ENCODE results near the gene CAPZB.

CAPZB gene

DNA sequence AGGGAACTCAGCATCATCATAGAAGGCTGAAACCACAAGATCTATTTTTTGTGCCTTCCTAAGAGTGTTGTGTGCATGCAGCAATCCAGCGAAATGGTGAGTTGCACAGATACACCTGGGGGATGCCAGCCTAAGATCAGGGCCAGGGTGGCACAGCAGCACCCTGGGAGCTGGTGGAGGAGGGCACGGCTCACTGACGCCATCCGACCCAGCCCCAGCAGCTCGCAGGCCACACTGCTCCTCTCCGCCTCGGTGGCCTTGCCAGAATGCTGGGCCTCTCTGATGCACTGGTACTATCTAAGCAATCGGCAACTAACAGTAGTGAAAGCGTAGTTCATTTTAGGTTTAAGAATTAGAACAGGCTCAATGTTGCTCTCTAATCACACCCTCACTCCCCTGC lies 37.8 kb downstream of the CAPZB start:
- DNase-seq, result no peak

DNA sequence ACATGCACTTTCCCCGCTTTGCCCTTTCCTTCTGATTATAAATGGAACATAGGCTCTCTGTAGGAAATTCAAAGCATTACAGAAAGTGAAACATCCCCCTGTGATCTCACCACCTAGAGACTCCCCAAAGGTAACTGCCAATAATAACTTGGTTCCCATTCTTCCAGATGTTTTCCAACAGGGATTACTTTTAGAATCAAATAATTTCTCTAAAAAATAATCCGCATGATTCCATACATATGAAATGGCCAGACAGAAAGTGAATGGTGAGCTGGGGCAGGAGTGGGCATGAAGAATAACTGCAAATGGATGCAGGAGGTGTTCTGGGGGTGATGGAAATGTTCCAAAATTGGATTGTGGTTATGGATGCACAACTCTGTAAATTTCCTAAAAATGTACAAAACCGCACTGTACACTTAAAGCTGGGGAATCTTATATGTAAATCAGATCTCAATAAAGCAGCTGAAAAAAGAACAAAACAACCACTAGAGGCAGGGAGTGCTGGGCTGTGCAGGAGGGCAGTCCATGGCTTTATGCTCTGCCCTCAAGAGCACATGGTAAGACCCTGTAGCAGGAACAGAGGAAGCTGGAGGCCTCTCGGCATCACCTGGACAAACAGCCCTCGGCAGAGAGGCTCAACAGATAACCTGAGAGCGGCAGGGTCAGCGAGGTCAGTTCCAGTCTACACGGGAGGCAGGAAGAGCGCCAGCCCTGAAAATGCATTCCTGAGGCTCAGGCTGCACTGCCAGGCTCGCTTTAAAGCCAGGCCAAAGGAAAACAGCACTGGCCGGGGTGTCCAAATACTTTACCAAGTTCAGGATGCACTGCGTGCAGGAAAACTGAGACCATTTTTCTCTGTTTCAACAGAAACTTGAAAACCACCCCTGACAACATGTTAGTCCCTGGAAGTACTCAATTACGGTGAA lies 39.7 kb downstream of the CAPZB start:
- no peak for DNase-seq

DNA sequence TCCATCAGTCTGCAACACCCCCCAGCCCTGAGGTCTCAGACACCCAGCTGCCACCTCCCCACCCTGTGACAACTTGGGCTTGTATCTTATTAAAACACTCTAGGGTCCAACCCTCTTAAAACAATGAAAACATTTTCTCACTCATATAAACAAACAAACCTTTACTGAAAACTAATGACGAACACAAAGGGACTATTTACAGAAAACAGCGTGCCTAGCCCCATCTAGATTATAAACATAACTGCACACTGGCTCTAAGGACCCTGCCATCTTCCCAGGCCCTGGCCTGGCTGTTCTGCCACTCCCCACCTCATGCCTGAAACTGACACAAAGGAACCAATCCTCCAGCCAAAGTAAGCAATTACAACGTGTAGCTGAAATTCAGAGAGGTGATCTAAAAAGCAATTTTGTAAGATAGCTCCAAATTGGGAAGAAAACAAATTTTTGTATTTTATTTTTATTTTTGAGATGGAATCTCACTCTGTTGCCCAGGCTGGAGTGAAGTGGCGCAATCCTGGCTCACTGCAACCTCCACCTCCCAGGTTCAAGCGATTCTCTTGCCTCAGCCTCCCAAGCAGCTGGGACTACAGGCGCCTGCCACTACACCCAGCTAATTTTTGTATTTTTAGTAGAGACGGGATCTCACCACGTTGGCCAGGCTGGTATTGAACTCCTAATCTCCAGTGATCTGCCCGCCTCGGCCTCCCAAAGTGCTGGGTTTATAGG lies 40.9 kb downstream of the CAPZB start:
- no peak for DNase-seq

DNA sequence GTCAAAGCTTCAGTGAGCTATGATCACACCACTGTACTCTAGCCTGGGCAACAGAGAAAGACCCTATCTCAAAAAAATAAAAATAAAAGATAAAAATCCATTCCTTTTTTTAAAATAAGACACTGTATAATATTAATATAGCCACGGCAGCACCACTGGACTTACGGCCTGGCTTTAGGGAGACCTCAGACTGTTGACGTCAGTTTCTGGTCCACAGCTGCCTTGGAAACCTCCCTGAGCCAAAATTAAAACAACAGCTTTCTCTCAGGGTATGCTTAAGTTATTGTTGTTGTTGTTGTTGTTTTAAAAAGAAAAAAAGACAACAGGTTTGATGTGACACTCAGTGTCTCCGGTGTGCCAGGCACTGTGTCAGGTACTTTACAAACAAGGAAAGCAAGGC lies 42.0 kb downstream of the CAPZB start:
- DNase-seq, result no peak

DNA sequence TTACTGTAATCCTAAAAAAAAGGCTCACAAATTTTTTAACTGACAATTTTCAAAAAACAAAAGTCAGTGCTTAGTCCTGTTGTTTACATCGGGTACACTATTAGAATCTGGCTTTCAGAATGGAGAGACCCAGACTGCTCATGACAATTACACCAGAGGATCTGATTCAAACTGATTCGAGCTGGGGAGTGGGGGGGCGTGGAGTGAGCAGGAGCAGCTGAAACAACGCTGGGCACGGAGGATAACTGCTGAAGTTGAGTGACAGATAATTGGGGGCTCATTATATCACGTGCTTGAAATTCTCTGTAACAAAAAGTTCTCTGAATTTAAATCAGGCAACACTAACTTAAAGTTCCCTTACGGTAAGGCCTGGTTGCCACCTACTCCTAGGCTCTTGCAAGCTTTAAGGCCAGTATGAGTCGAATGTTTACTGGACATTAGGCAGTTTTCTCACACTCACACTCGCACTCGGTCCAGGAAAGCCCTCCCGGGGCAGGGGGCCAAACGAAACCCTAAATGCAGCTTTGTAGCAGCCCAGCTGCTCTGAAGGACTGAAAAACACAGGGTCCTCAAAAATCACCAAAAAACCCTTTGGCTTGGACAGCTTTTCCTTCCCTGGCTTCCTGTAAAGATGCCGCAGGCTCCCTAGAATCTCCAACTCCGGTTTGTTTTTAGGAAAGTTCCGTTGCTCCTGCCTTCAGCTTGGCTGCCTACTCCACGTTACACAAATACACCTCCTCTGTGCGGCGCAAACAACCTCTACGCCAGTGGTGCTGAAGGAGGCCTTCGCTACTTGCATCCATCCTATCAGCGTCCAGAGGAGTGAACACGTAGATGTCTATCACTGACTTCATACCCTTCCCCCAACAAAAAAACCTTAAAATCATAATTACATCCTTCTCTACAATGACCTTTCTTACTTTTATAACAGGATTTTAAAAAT lies 42.9 kb downstream of the CAPZB start:
- no peak for DNase-seq

DNA sequence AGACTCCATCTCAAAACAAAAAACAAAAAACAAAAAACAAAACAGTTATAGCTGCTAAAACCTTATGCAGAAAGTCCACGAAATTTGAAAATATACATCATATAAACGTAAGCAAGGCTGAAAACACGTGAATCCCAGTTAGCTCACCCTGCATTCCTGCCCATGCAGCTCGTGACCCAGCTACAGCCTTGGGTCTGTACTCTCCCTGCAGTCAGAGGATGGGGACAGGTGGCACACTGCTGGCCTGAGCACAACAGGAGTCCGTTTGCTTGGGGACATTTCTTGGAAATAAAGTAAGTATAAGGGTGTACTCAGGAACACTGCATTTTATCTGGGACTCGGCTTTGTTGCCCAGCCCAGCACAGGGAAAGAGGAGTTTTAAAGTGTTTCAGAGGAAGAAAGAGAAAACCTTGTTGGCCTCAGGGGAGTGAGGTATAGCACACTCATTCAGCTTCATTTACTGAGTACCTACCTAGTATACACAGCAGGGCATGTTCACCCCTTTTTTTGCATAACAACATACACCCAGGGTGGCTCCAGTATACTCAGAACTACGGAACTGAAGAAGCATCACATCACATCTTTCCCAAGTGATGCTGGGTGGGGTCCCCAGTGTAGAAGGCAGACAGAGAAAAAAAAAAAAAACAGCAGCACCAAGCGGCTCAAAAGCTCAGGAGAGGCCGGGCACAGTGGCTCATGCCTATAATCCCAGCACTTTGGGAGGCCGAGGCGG lies 44.1 kb downstream of the CAPZB start:
- DNase-seq, result no peak

DNA sequence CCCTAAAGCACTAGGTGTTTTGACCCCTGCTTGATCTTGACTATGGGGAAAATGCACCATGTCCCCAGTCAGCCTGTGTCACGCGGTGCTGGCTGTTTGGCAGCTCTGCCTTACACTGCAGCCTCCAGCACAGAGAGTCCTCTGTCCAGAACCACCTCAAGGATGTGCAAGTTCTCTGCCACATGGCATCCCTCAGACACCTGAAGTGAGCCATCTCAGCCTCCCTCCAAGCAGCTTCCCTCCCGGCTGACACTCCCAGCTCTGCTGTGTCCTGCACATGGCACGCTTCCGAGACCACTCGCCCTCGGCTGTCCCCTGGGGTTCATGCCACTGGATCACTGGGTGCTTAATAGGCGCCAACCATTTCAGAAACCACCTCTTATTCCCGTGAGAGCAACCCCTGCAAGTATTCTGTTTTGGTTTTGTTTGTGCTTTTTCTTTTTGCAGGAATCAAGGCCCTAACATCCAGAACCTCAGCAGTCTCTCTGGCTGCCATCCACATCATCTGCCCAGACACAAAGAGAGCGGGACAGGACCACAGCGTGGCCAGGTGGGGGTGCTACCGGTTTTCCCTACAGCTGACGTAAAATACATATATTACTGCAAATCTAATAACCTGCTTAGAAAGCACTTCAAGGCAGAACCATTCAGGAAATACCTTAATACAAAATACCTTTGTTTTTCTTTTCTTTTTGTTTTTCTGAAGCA lies 45.7 kb downstream of the CAPZB start:
- DNase-seq, result no peak

DNA sequence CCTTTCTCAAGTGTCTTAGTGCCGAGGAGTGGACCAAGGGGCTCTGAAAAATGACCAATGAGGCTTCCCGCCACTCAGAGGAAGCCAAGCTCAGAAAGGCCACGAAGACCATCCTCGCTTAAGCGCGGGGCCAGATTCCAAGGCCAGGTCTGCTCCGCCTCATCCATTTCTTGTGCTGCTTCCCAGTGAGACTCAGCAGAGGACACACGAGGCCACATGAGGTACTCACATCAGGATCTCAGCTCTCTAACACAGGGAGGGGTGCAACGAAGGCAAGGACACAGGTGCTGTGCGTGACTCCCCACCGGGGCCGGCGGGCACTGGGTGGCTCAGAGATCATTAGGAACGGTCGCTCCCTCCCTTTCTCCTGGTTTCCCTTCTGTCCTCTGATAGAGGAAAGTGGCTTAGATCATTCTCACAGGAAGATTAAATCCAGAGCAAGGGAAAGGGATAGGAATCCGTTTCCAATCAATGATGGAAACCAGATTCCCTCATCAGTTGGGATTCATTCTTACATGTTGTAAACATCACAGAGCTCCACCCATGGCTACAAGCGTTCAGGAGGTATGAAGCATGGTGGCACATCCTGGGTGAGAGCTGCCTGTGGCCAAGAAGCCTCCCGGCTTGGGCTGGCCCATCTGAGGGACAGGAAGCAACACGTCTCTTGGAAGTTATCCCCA lies 46.7 kb downstream of the CAPZB start:
- no peak for DNase-seq

DNA sequence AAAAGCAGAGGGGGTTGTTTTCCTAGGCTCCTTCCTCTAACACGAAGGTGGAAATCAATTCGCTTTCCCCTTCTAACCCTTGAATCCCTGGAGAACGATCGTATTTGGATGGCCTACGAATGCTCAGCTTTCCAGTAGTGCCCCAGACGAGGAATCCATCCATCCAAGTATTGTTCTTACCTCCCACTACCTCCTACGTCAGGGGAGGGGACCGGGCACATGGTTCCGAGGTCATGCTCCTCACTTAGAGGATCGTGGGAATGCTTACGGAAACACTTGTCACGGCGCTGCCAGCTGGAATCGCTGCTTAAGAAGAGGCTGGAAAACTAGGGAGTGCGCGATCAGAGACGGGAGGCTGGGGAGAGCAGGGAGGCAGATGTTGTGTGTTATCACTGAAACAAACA lies 47.4 kb downstream of the CAPZB start:
- no peak for DNase-seq

DNA sequence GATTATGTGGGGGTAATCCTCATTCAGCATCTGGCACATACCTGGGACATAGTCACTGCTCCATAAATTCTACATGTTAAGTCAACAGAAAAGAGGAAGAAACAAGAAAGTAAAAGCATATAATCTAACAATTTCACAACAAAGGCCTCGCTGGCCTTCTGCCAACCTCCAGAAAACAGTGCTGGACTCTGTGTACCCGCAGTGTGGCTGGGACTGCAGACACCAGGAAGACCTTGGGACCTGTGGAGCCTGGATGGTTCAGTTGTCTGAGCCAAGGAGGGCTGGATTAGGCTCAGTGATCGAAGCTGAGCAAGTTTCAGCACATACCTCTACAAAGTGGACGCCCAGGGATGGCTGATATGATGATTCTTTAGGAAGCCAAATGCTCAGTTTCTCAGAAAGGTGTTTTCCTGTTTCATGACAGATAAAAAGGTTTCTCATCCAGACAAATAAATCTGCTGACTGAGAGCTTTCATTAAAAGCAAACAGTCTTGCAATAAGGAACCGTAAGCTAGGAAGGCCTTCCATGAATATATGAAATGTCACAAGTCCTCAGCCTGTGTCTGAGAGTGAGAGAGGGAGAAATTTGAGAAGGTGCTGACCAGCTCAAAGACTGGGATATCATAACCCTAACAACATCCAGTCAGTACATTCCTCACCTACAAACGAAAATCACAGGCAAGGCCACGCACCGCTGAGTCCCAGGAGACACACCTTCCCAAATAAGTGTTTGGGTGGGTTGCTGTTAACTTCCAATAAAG lies 48.4 kb downstream of the CAPZB start:
- DNase-seq, result no peak

DNA sequence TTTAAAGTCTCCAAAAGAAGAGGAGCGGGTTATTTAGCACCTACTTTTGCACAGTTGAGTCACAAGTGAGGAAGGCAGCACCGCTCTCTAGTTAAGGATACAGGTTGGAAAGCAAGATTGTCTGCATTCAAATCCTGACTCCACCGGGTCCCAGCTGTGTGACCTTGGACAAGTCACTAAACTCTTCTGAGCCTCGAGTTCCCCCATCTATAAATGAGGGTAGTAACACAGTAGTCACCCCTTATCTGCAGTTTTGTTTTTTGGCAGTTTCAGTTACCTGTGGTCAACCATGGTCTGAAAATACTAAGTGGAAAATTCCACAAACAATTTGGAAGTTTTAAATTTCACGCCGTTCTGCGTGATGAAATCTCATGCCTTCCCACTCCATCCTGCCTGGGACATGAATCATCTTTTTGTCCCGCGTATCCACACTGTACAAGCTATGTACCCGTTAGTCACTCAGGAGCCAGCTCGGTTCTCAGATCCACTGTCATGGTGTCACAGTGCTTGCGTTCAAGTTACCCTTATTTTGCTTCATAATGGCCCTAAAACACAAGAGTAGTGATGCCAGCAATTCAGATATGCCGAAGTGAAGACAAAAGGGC lies 49.4 kb downstream of the CAPZB start:
- no peak for DNase-seq

DNA sequence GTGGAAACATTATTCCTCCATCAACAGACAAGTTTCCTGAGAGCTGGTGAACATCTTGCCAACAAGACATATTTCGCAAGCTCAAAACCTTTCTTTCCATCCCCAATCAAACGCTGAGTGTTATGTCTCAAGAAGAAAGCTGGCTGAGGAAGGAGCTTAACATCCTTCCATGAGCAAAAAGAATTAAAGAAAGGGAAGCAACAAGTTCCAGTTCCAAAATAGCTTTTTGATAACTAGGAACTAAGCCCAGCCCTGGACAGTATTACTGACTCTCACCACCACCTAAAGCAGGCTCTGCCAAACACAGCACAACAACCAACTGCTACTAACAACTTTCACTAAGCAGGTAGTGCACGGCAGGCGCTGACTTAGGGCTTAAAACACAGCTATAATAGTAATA lies 50.2 kb downstream of the CAPZB start:
- DNase-seq, result no peak

DNA sequence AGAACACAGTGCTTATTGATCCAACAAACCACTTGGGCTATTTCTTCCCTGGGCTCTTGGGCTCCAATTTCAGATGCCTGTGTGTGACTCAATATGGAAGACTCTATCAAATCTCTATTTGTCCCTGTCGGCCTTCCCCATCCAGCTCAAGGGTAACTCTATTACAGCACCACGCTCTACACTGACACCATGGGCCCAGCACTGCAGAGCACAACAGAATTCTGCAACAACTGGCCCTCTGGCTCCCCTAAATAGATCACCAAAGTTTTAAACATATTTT lies 51.7 kb downstream of the CAPZB start:
- DNase-seq, result no peak

DNA sequence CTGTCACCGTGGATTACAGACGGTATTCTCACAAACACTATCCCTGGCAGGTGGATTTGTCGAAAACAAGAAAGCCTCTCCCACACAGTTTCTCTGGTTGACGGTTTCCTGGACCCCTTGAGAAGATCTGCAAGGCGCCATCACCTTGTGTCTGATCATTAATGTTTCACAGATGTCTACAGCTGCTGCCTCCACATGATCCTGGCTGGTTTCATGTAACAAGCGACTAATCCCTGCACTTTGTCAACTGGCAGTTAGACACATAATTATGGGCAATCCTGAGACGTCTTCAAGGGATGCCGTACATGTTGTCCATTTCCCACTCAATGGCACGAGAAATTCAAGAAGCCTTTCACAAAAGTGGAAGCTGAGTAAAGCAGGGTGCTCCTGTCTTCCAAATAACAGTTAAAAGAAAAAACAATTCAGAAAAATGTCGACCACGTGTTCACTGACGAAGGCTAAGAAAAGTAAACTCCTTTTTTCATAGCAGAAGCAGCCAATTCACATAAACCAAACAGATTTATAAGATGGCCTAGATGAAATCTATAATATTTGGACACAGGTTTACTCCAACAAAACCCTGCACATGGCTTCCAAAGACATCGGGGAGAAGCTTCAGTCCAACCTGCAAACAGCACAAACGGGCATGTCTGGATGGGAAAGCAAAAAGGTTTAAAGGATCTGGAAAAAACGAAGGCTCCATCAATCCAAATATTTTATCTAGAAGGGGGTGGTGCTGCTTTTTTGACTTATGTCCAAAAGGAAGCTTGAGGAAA lies 52.2 kb downstream of the CAPZB start:
- DNase-seq, result no peak

DNA sequence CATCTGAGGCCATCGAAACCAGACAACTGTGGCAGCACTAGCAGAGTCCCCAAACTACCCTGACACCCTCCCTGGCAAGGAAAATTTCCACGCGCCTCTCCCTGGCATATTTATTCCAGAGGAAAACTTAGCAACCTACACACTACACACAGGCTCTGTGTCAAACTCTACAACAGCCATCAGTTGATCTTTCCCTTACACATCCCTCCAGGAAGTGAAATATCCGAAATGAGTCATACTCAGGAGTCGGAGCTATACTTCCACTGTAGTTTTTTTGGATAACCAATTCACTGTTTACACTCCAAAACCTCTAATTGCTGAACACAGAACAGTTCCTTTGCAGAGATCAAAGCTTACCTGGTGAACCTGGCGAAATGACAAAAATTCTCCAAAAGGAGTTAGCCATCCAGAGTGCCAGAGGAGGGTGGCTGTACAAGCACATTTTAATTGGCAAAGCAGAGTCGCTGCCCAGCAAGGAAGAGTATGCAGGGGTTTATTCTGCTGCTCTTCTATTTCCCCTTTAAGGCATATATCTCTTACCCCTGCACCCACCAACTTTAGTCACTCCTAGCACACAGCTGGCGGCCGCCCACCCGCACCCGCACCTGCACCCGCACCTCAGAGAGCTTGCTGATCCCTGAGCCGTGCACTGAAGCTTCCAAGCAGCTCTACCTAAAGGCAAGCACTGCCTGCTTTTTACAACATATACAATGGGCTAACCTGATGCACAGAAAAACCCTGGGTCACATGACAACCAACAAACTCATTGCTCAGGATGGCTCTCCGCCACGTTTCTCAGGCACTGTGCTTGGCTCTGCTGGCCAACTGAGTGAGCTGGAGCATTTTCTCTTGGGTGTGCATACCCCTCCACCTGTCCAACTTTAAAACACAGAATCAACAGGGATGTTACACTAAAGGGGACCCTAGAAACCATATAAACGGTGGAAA lies 54.9 kb downstream of the CAPZB start:
- DNase-seq, result no peak

DNA sequence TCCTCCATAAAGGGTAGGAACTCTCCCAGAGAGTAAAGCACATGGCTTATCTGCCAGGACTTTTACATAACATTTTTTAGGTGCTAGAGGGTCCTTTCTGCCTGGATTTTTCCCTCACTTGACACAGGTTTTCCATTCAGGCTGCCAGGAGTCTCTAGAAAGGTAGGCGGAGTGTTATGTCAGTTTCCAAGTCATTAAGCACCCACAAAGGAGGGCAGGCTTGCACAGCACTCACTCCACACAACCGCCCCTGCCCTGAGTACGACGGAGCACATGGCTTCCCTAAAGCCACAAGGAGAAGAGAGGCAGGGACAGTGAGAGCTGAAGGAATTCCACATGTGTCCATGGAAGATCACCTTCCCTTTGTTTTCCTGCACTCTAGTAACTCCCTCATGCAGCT lies 55.7 kb downstream of the CAPZB start:
- DNase-seq, result peak; percentile 36

DNA sequence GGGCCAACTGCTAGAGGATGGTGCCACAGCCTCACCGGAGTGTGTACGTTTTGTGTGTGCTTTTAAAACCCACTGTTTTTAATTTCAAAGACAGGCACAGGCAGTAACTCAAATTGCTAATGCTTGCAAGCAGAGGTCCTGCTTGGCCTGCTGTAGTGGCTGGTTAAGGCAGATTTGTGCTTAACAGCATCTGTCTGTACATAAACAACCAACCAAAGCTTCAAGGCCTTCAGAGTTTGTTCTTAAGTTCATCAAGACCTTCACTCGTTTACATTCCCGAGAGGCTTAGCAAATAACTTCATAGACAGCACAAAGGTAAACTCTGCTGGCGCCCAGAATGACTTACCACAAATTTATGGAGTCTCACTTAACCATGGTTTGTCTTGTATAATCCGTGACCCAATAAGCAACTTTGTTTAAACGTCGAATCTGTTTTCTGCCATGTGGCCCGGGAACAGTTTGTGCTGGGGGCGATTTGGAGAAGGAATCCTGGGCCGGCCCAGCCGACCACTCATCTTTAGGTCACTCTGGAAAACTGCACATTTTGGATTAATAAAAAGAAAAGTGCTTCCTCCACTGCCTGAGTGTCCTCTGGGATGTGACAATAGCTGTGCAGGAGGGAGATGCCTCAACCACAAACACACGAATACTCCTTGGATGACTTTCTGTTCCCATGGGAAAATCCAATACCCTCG lies 58.1 kb downstream of the CAPZB start:
- no peak for DNase-seq

Measured in NCI-H1694 (cell line).